ENCODE measurements around the gene VPS37B.

DNA sequence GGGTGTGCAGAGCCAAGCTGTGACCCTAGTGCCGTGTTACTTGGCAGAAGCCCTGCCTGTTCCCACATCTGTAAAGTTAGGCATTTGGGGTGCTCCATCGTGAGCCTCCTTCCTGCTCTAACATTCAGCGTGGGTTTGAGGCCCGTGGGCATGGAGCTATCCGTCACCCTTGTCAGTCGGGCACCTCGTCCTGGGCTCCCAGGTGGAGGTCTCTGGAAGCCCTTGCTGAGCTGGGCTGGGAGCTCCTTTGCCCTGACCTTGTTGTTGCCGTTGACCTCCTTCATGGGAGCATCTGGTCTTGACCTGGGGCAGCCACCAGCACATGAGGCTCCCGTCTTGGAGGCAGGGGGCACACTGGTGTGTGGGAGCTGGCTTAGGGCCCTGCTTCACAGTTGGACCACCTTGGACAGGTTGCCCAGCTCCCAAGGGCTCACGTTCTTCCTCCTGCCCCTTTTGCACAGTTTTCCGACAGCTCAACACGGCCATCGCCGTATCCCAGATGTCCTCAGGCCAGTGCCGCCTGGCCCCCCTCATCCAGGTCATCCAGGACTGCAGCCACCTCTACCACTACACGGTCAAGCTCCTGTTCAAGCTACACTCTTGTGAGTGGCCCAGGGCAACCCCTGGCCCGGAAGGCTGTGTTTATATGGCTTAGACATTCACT, 42.2 kb downstream of the VPS37B start:
- TF ChIP-seq, protein P1, sequence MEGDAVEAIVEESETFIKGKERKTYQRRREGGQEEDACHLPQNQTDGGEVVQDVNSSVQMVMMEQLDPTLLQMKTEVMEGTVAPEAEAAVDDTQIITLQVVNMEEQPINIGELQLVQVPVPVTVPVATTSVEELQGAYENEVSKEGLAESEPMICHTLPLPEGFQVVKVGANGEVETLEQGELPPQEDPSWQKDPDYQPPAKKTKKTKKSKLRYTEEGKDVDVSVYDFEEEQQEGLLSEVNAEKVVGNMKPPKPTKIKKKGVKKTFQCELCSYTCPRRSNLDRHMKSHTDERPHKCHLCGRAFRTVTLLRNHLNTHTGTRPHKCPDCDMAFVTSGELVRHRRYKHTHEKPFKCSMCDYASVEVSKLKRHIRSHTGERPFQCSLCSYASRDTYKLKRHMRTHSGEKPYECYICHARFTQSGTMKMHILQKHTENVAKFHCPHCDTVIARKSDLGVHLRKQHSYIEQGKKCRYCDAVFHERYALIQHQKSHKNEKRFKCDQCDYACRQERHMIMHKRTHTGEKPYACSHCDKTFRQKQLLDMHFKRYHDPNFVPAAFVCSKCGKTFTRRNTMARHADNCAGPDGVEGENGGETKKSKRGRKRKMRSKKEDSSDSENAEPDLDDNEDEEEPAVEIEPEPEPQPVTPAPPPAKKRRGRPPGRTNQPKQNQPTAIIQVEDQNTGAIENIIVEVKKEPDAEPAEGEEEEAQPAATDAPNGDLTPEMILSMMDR (IDR thresholded peaks at IDR 0.05), result no peak
- no peak for TF ChIP-seq POLR2A (IDR thresholded peaks at IDR 0.05)

Measured in uterus (tissue), 2 donors.